GM12878 (cell line): ENCODE data around the gene RALGPS1. TPM values are rescaled to one million over a fixed set of nuclear protein-coding genes. Genes with fewer than 3 reads are reported as not detected.

Experiments
- MTA2 ChIP-seq: fragments of 450-650 bp; IDR thresholded peaks from 2 replicates; pipeline ENCODE4 v1.6.1; 2016; ENCODE audit warnings: low read depth, mild to moderate bottlenecking, moderate library complexity
- RUNX3 ChIP-seq: IDR thresholded peaks from 2 replicates; pipeline ENCODE4 v1.6.1; 2012; ENCODE audit warnings: low read length, inconsistent platforms
- polyA plus RNA-seq, 11 experiments: library from polyadenylated mRNA; depleted of rRNA in 4 of 11; unstranded in 6 of 11; stranded (reverse) in 5 of 11; fragments of >200 nt; fragmentation: Nextera tagmentation in 4 of 11; fragmentation: Illumina TruSeq in 1 of 11; extraction: Ambion mirVana in 4 of 11; extraction: Trizol in 1 of 11; gene quantifications; 1 replicate in 1 of 11; 2 replicates in 10 of 11; pipeline versions ENCODE4 v1.2.1 to v1.2.3, GENCODE V29; 2011 to 2016; ENCODE audit warnings: inconsistent platforms in 2 of 11, missing spikeins in 2 of 11, low read depth in 1 of 11
- total RNA-seq, 4 experiments: library from RNA; depleted of rRNA in 3 of 4; stranded (reverse); fragments of >200 nt in 3 of 4; fragmentation: Illumina TruSeq in 1 of 4; extraction: Trizol in 1 of 4; gene quantifications; 2 replicates each; pipeline versions ENCODE4 v1.2.1 to v1.2.3, GENCODE V29; 2013 to 2021
- TF ChIP-seq, protein P1 (sequence below): IDR thresholded peaks from 2 replicates; pipeline ENCODE4 v1.6.1; 2011; ENCODE audit warnings: mild to moderate bottlenecking, low read depth, low read length, moderate library complexity; ENCODE audit not compliant: insufficient replicate concordance
- TF ChIP-seq, protein P2 (sequence below): fragments of 450-650 bp; IDR thresholded peaks from 2 replicates; pipeline ENCODE4 v1.6.1; 2016; ENCODE audit warnings: mild to moderate bottlenecking, moderate library complexity, borderline replicate concordance
- TF ChIP-seq, protein P3 (sequence below): fragments of 450-650 bp; IDR thresholded peaks from 2 replicates; pipeline ENCODE4 v1.6.1; 2017; ENCODE audit warnings: low read depth, mild to moderate bottlenecking, moderate library complexity

RALGPS1 gene
- total and polyA plus RNA-seq, 10 of the 15 experiments (the other 5 are each of a cell fraction or from before 2014, with no cell fraction given) = 0.13 to 5.6 (median 2.7) TPM

DNA sequence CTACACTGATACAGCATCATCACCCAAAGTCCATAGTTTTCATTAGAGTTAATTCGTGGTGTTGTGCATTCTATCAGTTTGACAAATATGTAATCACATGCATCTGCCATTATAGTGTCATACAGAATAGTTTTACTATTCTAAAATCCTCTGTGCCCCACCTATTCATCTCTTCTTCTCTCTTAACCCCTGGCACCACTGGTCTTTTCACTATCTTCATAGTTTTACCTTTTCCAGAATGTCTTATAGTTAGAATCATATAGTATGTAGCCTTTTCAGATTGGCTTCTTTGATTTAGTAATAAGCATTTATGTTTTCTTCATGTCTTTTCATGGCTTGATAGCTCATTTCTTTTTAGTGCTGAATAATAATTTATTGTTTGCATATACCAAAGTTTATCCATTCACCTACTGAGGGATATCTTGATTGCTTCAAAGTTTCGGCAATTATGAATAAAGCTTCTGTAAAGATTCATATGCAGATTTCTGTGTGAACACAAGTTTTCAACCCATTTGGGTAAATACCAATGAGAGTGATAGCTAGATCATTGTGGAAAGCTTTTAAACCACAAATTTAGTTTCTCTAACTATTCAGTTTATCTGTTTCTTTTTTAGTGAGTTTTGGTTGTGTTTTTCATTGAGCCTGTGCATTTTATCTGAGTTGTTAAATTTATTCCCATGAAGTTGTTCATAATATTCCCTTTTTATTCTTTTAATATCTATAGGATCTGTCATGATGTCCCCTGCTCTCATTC is 84.9 kb downstream of the RALGPS1 start (continued):
- TF ChIP-seq, protein P1, sequence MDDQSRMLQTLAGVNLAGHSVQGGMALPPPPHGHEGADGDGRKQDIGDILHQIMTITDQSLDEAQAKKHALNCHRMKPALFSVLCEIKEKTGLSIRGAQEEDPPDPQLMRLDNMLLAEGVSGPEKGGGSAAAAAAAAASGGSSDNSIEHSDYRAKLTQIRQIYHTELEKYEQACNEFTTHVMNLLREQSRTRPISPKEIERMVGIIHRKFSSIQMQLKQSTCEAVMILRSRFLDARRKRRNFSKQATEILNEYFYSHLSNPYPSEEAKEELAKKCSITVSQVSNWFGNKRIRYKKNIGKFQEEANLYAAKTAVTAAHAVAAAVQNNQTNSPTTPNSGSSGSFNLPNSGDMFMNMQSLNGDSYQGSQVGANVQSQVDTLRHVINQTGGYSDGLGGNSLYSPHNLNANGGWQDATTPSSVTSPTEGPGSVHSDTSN = no peak
- TF ChIP-seq RUNX3 = peak; percentile 85
- peak; percentile 49 for TF ChIP-seq MTA2
- TF ChIP-seq, protein P2, sequence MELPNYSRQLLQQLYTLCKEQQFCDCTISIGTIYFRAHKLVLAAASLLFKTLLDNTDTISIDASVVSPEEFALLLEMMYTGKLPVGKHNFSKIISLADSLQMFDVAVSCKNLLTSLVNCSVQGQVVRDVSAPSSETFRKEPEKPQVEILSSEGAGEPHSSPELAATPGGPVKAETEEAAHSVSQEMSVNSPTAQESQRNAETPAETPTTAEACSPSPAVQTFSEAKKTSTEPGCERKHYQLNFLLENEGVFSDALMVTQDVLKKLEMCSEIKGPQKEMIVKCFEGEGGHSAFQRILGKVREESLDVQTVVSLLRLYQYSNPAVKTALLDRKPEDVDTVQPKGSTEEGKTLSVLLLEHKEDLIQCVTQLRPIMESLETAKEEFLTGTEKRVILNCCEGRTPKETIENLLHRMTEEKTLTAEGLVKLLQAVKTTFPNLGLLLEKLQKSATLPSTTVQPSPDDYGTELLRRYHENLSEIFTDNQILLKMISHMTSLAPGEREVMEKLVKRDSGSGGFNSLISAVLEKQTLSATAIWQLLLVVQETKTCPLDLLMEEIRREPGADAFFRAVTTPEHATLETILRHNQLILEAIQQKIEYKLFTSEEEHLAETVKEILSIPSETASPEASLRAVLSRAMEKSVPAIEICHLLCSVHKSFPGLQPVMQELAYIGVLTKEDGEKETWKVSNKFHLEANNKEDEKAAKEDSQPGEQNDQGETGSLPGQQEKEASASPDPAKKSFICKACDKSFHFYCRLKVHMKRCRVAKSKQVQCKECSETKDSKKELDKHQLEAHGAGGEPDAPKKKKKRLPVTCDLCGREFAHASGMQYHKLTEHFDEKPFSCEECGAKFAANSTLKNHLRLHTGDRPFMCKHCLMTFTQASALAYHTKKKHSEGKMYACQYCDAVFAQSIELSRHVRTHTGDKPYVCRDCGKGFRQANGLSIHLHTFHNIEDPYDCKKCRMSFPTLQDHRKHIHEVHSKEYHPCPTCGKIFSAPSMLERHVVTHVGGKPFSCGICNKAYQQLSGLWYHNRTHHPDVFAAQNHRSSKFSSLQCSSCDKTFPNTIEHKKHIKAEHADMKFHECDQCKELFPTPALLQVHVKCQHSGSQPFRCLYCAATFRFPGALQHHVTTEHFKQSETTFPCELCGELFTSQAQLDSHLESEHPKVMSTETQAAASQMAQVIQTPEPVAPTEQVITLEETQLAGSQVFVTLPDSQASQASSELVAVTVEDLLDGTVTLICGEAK = peak; percentile 49; the same call in 1 of the 2 replicates
- TF ChIP-seq, protein P3, sequence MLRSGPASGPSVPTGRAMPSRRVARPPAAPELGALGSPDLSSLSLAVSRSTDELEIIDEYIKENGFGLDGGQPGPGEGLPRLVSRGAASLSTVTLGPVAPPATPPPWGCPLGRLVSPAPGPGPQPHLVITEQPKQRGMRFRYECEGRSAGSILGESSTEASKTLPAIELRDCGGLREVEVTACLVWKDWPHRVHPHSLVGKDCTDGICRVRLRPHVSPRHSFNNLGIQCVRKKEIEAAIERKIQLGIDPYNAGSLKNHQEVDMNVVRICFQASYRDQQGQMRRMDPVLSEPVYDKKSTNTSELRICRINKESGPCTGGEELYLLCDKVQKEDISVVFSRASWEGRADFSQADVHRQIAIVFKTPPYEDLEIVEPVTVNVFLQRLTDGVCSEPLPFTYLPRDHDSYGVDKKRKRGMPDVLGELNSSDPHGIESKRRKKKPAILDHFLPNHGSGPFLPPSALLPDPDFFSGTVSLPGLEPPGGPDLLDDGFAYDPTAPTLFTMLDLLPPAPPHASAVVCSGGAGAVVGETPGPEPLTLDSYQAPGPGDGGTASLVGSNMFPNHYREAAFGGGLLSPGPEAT = peak; percentile 56; the same call in 1 of the 2 replicates
